Panc1 (cell line): Measurements from ENCODE around the gene HP. TPM values are rescaled to one million over a fixed set of nuclear protein-coding genes. Genes with fewer than 3 reads are reported as not detected.

ENCODE experiments used
- ATAC-seq: fragments of 200-7000 bp; cut with Tn5 transposase; 2 replicates; pipeline ENCODE4 v1.9.1; 2020; ENCODE audit warnings: mild to moderate bottlenecking, moderate library complexity
- BruUV-seq: library from RNA; stranded (reverse); fragments of 400-500 nt; replicated peaks from 2 replicates; lab custom pipeline; 2021; lab: Mats Ljungman, UMichigan
- CTCF ChIA-PET: fragments of 300-600 bp; sonication (Branson Sonifier 250); formaldehyde crosslinking; loops from one replicate; lab custom pipeline; 2022; ENCODE audit warnings: antibody characterized with exemption; lab: Charles Lee
- POLR2A ChIA-PET: fragments of 300-600 bp; sonication (Branson Sonifier 250); formaldehyde crosslinking; loops from one replicate; lab custom pipeline; 2022; ENCODE audit warnings: antibody characterized with exemption; lab: Charles Lee
- DNase-seq: peaks from one replicate; pipeline ENCODE4 v3.0.0-alpha.2; 2010; ENCODE audit warnings: low read depth, low spot score
- H3K27ac ChIP-seq: 2 replicates; pipeline ENCODE4 v1.5.1; 2011; ENCODE audit warnings: mild to moderate bottlenecking, low read length, inconsistent platforms
- H3K27me3 ChIP-seq: fragments of 200-500 bp; sonication (Bioruptor generic); 2 replicates; pipeline ENCODE4 v1.6.0; 2014; ENCODE audit warnings: low read length, inconsistent platforms; ENCODE audit not compliant: control insufficient read depth, insufficient read depth
- H3K36me3 ChIP-seq: fragments of 200-500 bp; sonication (Bioruptor generic); 2 replicates; pipeline ENCODE4 v1.5.1; 2014; ENCODE audit warnings: inconsistent platforms, mild to moderate bottlenecking, low read length, moderate library complexity; ENCODE audit not compliant: control insufficient read depth, insufficient read depth
- H3K4me1 ChIP-seq: 2 replicates; pipeline ENCODE4 v1.5.1; 2011; ENCODE audit warnings: inconsistent platforms, mild to moderate bottlenecking, low read length, moderate library complexity; ENCODE audit not compliant: control insufficient read depth, insufficient read depth
- H3K4me3 ChIP-seq, 2 experiments: 2 replicates each; pipeline ENCODE4 v1.5.1; 2011 to 2012; ENCODE audit warnings: low read depth in 2 of 2, low read length in 2 of 2, mild to moderate bottlenecking in 2 of 2, inconsistent platforms in 1 of 2, moderate library complexity in 1 of 2
- H3K9me3 ChIP-seq: fragments of 200-500 bp; sonication (Bioruptor generic); 2 replicates; pipeline ENCODE4 v1.5.1; 2014; ENCODE audit warnings: low read depth, mild to moderate bottlenecking, inconsistent platforms, low read length, moderate library complexity; ENCODE audit not compliant: control insufficient read depth, insufficient read depth
- POLR2AphosphoS5 ChIP-seq: IDR thresholded peaks from 2 replicates; pipeline ENCODE4 v1.6.1; 2012; ENCODE audit warnings: mild to moderate bottlenecking, low read depth, low read length, moderate library complexity
- REST ChIP-seq, 2 experiments: IDR thresholded peaks; 2 replicates each; pipeline ENCODE4 v1.6.1; 2011 to 2012; ENCODE audit warnings: low read depth in 2 of 2, control low read depth in 1 of 2, low read length in 1 of 2, mild to moderate bottlenecking in 1 of 2, moderate library complexity in 1 of 2; ENCODE audit not compliant: insufficient read depth in 1 of 2
- SIN3A ChIP-seq: IDR thresholded peaks from 2 replicates; pipeline ENCODE4 v1.6.1; 2012; ENCODE audit warnings: low read depth, mild to moderate bottlenecking, low read length, moderate library complexity, borderline replicate concordance; ENCODE audit not compliant: insufficient read depth
- TCF7L2 ChIP-seq: IDR thresholded peaks from 2 replicates; pipeline ENCODE4 v1.6.1; 2011; ENCODE audit warnings: mild to moderate bottlenecking, low read depth, low read length, inconsistent platforms
- in situ Hi-C: cut with HindIII; loops from 2 replicates; pipeline ENCODE4 v1.10.0; 2016; ENCODE audit warnings: low sequenced_read_pairs, low pct_unique_long_range_greater_than_20kb
- intact Hi-C: fragments of 100-400 bp; cut with micrococcal nuclease; formaldehyde crosslinking; loops from one replicate; pipeline ENCODE4 v1.10.0; 2022; ENCODE audit not compliant: unreplicated experiment
- total RNA-seq: library from RNA; stranded (reverse); gene quantifications from one replicate; pipeline ENCODE4 v1.2.1, GENCODE V29; 2021; ENCODE audit not compliant: unreplicated experiment
- TF ChIP-seq, protein P1 (sequence below): fragments of 450-650 bp; IDR thresholded peaks from 2 replicates; pipeline ENCODE4 v1.5.1; 2017; ENCODE audit warnings: mild to moderate bottlenecking

The HP gene
- total RNA-seq, 1 experiment from 2014 or later: 7.0 TPM

GRCh38 chr16:72109300-72109699 lies 55.0 kb downstream of the HP start:
- Histone ChIP-seq H3K36me3 (peaks cover 4% of the 10 kb centered on the region), H3K9me3 (no peaks in the 10 kb centered on the region), H3K27me3 (no peaks in the 10 kb centered on the region), H3K4me3 (no peak overlapping the region), H3K27ac (no peak overlapping the region), H3K4me1 (no peaks in the 10 kb centered on the region)
- POLR2A ChIA-PET: no interaction called here
- in situ Hi-C loops (no loop called here), intact Hi-C loops (no loop called here)
- TF ChIP-seq TCF7L2: no peak
- no TSS peak for BruUV-seq
- DNase-seq: no peak
- no peak for ATAC-seq
- CTCF ChIA-PET: no interaction called here

- Histone ChIP-seq H3K36me3 (peaks cover 4% of the 10 kb centered on the region), H3K4me3 (no peak overlapping the region), H3K4me1 (no peaks in the 10 kb centered on the region), H3K9me3 (no peaks in the 10 kb centered on the region), H3K27me3 (no peaks in the 10 kb centered on the region), H3K27ac (no peak overlapping the region)
- ATAC-seq: no peak
- TF ChIP-seq, protein P1, sequence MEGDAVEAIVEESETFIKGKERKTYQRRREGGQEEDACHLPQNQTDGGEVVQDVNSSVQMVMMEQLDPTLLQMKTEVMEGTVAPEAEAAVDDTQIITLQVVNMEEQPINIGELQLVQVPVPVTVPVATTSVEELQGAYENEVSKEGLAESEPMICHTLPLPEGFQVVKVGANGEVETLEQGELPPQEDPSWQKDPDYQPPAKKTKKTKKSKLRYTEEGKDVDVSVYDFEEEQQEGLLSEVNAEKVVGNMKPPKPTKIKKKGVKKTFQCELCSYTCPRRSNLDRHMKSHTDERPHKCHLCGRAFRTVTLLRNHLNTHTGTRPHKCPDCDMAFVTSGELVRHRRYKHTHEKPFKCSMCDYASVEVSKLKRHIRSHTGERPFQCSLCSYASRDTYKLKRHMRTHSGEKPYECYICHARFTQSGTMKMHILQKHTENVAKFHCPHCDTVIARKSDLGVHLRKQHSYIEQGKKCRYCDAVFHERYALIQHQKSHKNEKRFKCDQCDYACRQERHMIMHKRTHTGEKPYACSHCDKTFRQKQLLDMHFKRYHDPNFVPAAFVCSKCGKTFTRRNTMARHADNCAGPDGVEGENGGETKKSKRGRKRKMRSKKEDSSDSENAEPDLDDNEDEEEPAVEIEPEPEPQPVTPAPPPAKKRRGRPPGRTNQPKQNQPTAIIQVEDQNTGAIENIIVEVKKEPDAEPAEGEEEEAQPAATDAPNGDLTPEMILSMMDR: no peak
- TF ChIP-seq POLR2AphosphoS5 (no peak), REST (IDR thresholded peaks at IDR 0.05; ENCODE audit: insufficient read depth in 1 of 2, low read depth in 2 of 2, low read length in 1 of 2) (no peak), TCF7L2 (no peak), SIN3A (no peak)
- CTCF ChIA-PET: no interaction called here
- in situ Hi-C loops (no loop called here), intact Hi-C loops (no loop called here)
- no peak for DNase-seq
- POLR2A ChIA-PET: no interaction called here
- BruUV-seq: TSS peak; percentile 42
Measured at GRCh38 chr16:72109966-72110530, 55.7 kb downstream of the HP start.

Other genes with a start within 250 kb of the HP start
- 63.8 TPM for gene AP1G1, start 245.7 kb upstream of the HP start, total RNA-seq
- 17.3 TPM for gene ATXN1L, start 208.5 kb upstream of the HP start, total RNA-seq
- 6.4 TPM for gene ZNF821, start 170.3 kb upstream of the HP start, total RNA-seq
- gene IST1, start 159.0 kb upstream of the HP start, total RNA-seq: 173 TPM
- not detected for gene PKD1L3, start 54.1 kb upstream of the HP start, total RNA-seq
- gene DHODH, start 45.8 kb upstream of the HP start, total RNA-seq: 8.9 TPM
- not detected for gene HPR, start 8.7 kb downstream of the HP start, total RNA-seq
- 7.7 TPM for gene TXNL4B, start 39.1 kb downstream of the HP start, total RNA-seq
- 45.5 TPM for gene DHX38, start 39.3 kb downstream of the HP start, total RNA-seq
- gene PMFBP1, start 117.7 kb downstream of the HP start, total RNA-seq: 0.10 TPM